Lower leg skin (tissue), 3 donors: ENCODE results near the gene IL15RA.
"Not testable (repeated sequence)": the region's sequence is repeated elsewhere in the genome, so short reads cannot be mapped to it uniquely, and the experiment has no call there.

Experiments used
- POLR2A ChIP-seq, 2 donors: fragments of 450-650 bp; IDR thresholded peaks; one replicate each; pipeline ENCODE4 v1.6.1; 2016 to 2017; ENCODE audit warnings: antibody characterized with exemption in 2 of 2, mild to moderate bottlenecking in 1 of 2, moderate library complexity in 1 of 2
- TF ChIP-seq, protein P1 (sequence below), 3 donors: fragments of 450-650 bp; IDR thresholded peaks; one replicate each; pipeline ENCODE4 v1.5.1; 2016; ENCODE audit warnings: antibody characterized with exemption in 3 of 3, mild to moderate bottlenecking in 3 of 3, moderate library complexity in 2 of 3

GRCh38 chr10:5960973-5961275, 16.4 kb downstream of the IL15RA start:
- TF ChIP-seq, protein P1, sequence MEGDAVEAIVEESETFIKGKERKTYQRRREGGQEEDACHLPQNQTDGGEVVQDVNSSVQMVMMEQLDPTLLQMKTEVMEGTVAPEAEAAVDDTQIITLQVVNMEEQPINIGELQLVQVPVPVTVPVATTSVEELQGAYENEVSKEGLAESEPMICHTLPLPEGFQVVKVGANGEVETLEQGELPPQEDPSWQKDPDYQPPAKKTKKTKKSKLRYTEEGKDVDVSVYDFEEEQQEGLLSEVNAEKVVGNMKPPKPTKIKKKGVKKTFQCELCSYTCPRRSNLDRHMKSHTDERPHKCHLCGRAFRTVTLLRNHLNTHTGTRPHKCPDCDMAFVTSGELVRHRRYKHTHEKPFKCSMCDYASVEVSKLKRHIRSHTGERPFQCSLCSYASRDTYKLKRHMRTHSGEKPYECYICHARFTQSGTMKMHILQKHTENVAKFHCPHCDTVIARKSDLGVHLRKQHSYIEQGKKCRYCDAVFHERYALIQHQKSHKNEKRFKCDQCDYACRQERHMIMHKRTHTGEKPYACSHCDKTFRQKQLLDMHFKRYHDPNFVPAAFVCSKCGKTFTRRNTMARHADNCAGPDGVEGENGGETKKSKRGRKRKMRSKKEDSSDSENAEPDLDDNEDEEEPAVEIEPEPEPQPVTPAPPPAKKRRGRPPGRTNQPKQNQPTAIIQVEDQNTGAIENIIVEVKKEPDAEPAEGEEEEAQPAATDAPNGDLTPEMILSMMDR (IDR thresholded peaks at IDR 0.05): not testable (repeated sequence)
- not testable (repeated sequence) for TF ChIP-seq POLR2A (IDR thresholded peaks at IDR 0.05)
